Measurements from ENCODE around the gene UXS1. TPM values are rescaled to one million over a fixed set of nuclear protein-coding genes. Genes with fewer than 3 reads are reported as not detected.

UXS1 gene
- total RNA-seq, 1 experiment from 2014 or later, result 31.2 TPM

DNA sequence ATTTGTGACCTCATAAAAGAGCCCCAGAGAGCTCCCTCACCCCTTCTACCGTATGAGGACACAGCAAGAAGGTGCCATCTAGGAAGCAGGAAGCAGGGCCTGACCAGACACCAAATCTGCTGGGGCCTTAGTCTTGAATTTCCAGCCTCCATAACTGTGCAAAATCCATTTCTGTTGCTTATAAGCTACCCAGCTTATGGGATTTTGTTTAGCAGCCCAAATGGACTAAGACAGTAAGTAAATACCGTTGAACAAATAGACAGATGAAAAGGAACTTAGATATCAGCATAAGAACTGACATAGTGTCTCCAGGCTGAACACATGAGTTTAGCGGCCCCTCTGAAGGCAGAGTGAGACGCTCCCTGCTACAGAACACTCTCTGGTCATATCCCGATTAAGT lies 130.9 kb downstream of the UXS1 start:
- no peaks in the 10 kb centered on the region for H3K36me3 Mint-ChIP-seq (ENCODE audit: insufficient read depth, unreplicated experiment)
- H3K4me3 Mint-ChIP-seq (ENCODE audit: unreplicated experiment), result no peak overlapping the region
- TF ChIP-seq, protein P1, sequence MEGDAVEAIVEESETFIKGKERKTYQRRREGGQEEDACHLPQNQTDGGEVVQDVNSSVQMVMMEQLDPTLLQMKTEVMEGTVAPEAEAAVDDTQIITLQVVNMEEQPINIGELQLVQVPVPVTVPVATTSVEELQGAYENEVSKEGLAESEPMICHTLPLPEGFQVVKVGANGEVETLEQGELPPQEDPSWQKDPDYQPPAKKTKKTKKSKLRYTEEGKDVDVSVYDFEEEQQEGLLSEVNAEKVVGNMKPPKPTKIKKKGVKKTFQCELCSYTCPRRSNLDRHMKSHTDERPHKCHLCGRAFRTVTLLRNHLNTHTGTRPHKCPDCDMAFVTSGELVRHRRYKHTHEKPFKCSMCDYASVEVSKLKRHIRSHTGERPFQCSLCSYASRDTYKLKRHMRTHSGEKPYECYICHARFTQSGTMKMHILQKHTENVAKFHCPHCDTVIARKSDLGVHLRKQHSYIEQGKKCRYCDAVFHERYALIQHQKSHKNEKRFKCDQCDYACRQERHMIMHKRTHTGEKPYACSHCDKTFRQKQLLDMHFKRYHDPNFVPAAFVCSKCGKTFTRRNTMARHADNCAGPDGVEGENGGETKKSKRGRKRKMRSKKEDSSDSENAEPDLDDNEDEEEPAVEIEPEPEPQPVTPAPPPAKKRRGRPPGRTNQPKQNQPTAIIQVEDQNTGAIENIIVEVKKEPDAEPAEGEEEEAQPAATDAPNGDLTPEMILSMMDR (IDR thresholded peaks at IDR 0.05; ENCODE audit: unreplicated experiment), result no peak
- BruUV-seq (replicated peaks), result no TSS peak
- peaks cover 6% of the 10 kb centered on the region for H3K4me1 Mint-ChIP-seq (ENCODE audit: insufficient read depth, unreplicated experiment)
- ChIA-PET CTCF (no interaction called here), POLR2A (no interaction called here)
- DNase-seq (ENCODE audit: unreplicated experiment), result no peak
- peaks cover 2% of the 10 kb centered on the region for H3K27me3 Mint-ChIP-seq (ENCODE audit: insufficient read depth, unreplicated experiment)
- no peak overlapping the region for H3K27ac Mint-ChIP-seq (ENCODE audit: low read depth, unreplicated experiment)
- H3K9me3 Mint-ChIP-seq (ENCODE audit: unreplicated experiment), result no peaks in the 10 kb centered on the region
- intact Hi-C loops (cut with micrococcal nuclease), result no loop called here

DNA sequence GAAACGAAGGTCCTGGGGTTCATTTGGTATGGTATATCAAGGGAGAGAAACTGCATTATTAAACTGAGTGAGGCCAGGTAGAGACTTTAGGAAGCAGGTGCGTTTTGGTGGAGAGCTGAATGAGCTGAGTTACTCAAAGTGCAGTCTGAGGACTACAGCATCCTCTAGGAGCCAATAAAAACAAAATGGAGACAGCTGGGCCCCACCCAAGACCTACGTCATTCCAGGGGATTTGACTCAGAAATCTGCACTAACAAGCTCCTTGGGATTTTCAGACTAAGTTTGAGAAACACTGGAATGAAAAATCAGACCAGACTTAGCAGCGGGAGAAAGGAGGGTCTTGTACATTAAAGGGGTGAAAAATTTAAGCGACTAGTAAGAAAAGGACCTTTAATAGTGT lies 131.5 kb downstream of the UXS1 start:
- POLR2A ChIA-PET, result no interaction called here
- H3K27ac Mint-ChIP-seq (ENCODE audit: low read depth, unreplicated experiment), result no peak overlapping the region
- H3K36me3 Mint-ChIP-seq (ENCODE audit: insufficient read depth, unreplicated experiment), result no peaks in the 10 kb centered on the region
- H3K27me3 Mint-ChIP-seq (ENCODE audit: insufficient read depth, unreplicated experiment), result no peaks in the 10 kb centered on the region
- H3K4me1 Mint-ChIP-seq (ENCODE audit: insufficient read depth, unreplicated experiment), result peaks cover 6% of the 10 kb centered on the region
- BruUV-seq (replicated peaks), result no TSS peak
- CTCF ChIA-PET, result interaction anchor here (0.6 to 0.9 kb wide), 2 partner anchors 8 to 315 kb away, joined by 3 read pairs; no protein-coding TSS in a partner anchor
- no peaks in the 10 kb centered on the region for H3K9me3 Mint-ChIP-seq (ENCODE audit: unreplicated experiment)
- no peak overlapping the region for H3K4me3 Mint-ChIP-seq (ENCODE audit: unreplicated experiment)
- DNase-seq (ENCODE audit: unreplicated experiment), result no peak
- TF ChIP-seq, protein P1 (IDR thresholded peaks at IDR 0.05; ENCODE audit: unreplicated experiment), result no peak
- intact Hi-C loops (cut with micrococcal nuclease), result no loop called here

DNA sequence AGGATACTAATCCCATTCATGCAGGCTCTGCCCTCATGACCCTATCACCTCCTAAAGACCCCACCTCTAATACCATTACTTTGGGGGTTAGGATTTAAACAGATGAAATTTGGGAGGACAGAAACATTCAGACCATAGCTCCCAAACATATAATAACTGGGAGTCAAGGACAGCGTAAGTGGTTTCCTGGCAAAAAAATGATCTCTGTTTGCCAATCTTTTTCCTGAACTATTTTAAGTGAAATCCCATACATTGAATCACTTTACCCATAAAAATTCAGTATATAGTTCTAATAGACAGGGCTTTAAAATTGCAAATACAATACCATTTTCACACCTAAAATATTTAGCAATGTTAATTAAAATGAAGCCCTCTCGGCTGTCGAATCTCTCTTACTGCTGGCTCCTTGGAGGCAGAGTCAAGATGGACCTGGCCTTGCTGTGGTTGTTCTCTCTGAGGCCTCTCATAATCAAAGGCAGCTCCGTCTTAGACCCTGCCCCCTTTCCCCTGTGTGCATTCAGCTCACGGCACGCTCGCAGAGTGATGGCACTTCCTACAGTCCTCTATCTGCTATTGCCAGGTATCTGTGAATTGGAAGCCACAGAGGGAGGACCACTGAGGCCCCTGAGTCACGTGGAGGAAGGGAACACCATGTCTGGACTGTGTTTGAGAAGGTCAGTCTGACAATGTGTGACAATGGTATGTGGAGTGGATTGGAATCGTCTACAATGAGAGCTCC lies 132.3 kb downstream of the UXS1 start:
- H3K4me1 Mint-ChIP-seq (ENCODE audit: insufficient read depth, unreplicated experiment), result peaks cover 15% of the 10 kb centered on the region
- no peak overlapping the region for H3K27ac Mint-ChIP-seq (ENCODE audit: low read depth, unreplicated experiment)
- ChIA-PET CTCF (interaction anchor here (0.9 kb wide), 1 partner anchor 9 kb away, joined by 3 read pairs; no protein-coding TSS in a partner anchor), POLR2A (no interaction called here)
- H3K36me3 Mint-ChIP-seq (ENCODE audit: insufficient read depth, unreplicated experiment), result no peaks in the 10 kb centered on the region
- BruUV-seq (replicated peaks), result no TSS peak
- H3K9me3 Mint-ChIP-seq (ENCODE audit: unreplicated experiment), result no peaks in the 10 kb centered on the region
- intact Hi-C loops (cut with micrococcal nuclease), result no loop called here
- TF ChIP-seq, protein P1 (IDR thresholded peaks at IDR 0.05; ENCODE audit: unreplicated experiment), result no peak
- H3K27me3 Mint-ChIP-seq (ENCODE audit: insufficient read depth, unreplicated experiment), result no peaks in the 10 kb centered on the region
- H3K4me3 Mint-ChIP-seq (ENCODE audit: unreplicated experiment), result no peak overlapping the region
- no peak for DNase-seq (ENCODE audit: unreplicated experiment)

DNA sequence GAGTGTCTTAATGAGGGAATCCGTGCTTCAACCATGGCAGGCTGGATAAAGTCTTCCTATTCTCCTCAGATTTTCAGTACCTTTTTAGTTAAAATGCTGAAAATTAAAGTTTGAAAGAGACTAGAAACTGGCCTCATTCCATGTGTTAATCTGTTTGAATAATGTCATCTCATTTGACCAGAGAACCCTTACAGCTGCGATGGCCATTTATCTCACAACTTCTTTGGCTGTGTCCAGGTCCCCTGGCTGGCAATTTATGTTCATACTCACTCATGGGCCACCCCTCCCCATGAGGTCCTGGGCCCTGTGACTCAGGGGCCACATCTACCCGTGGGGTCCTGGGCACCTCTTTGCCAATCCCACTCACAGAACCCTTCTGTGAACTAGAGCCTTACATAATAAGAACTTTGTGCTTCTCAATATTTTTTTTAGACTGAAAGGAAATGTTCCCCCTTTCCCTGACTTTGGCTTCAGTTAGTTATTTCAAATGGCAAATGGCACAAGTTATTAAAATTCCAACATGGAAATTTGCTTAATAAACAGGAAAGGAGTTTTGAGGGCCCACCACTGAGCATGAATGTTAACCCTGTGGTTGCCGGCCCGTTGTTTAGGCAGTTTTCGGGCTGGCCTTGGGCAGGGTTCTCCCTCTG lies 134.6 kb downstream of the UXS1 start:
- peaks cover 19% of the 10 kb centered on the region for H3K4me1 Mint-ChIP-seq (ENCODE audit: insufficient read depth, unreplicated experiment)
- POLR2A ChIA-PET, result no interaction called here
- no peaks in the 10 kb centered on the region for H3K9me3 Mint-ChIP-seq (ENCODE audit: unreplicated experiment)
- H3K27me3 Mint-ChIP-seq (ENCODE audit: insufficient read depth, unreplicated experiment), result no peaks in the 10 kb centered on the region
- TF ChIP-seq, protein P1 (IDR thresholded peaks at IDR 0.05; ENCODE audit: unreplicated experiment), result no peak
- DNase-seq (ENCODE audit: unreplicated experiment), result no peak
- no TSS peak for BruUV-seq (replicated peaks)
- intact Hi-C loops (cut with micrococcal nuclease), result no loop called here
- H3K36me3 Mint-ChIP-seq (ENCODE audit: insufficient read depth, unreplicated experiment), result no peaks in the 10 kb centered on the region
- CTCF ChIA-PET, result interaction anchor here (0.6 kb wide), 1 partner anchor 92 kb away, joined by 3 read pairs; no protein-coding TSS in a partner anchor
- H3K4me3 Mint-ChIP-seq (ENCODE audit: unreplicated experiment), result no peak overlapping the region
- no peak overlapping the region for H3K27ac Mint-ChIP-seq (ENCODE audit: low read depth, unreplicated experiment)

All from MCF 10A (cell line).